NT2/D1 (cell line): Measurements from ENCODE around the gene HOXB6.

ENCODE experiments used
- DNase-seq: peaks from one replicate; pipeline ENCODE4 v3.0.0-alpha.2; 2011; ENCODE audit warnings: low read depth, low spot score
- H3K27me3 ChIP-seq: 2 replicates; pipeline ENCODE4 v1.6.0; 2011; ENCODE audit warnings: mild to moderate bottlenecking; ENCODE audit not compliant: insufficient read length, insufficient read depth
- H3K36me3 ChIP-seq: 2 replicates; pipeline ENCODE4 v1.6.1; 2011; ENCODE audit warnings: mild to moderate bottlenecking, low read length, mixed read lengths; ENCODE audit not compliant: insufficient read depth, insufficient read length
- H3K4me1 ChIP-seq: 2 replicates; pipeline ENCODE4 v1.5.1; 2011; ENCODE audit not compliant: insufficient read depth, insufficient read length
- H3K4me3 ChIP-seq: 2 replicates; pipeline ENCODE4 v1.5.1; 2011; ENCODE audit warnings: low read depth; ENCODE audit not compliant: insufficient read length
- H3K9ac ChIP-seq: 2 replicates; pipeline ENCODE4 v1.6.0; 2011; ENCODE audit warnings: low read depth; ENCODE audit not compliant: insufficient read length
- H3K9me3 ChIP-seq: 2 replicates; pipeline ENCODE4 v1.5.1; 2011; ENCODE audit warnings: mild to moderate bottlenecking, low read length; ENCODE audit not compliant: insufficient read depth
- SUZ12 ChIP-seq: IDR thresholded peaks from 2 replicates; pipeline ENCODE4 v1.6.1; 2011; ENCODE audit not compliant: insufficient read length, insufficient read depth; ENCODE audit errors: extremely low read depth
- YY1 ChIP-seq: IDR thresholded peaks from 2 replicates; pipeline ENCODE4 v1.6.1; 2011; ENCODE audit not compliant: insufficient read length, insufficient read depth
- ZNF274 ChIP-seq: IDR thresholded peaks from 2 replicates; pipeline ENCODE4 v1.6.1; 2011; ENCODE audit warnings: mild to moderate bottlenecking, low read depth, low read length

The HOXB6 gene

GRCh38 chr17:48551596-48552465 lies 53.0 kb downstream of the HOXB6 start:
- peak overlapping the region; percentile 9 for H3K4me3 ChIP-seq
- DNase-seq: no peak
- peaks cover 98% of the 10 kb centered on the region for H3K27me3 ChIP-seq
- no peaks in the 10 kb centered on the region for H3K36me3 ChIP-seq
- TF ChIP-seq YY1 (no peak), SUZ12 (peak; percentile 49), ZNF274 (no peak)
- no peaks in the 10 kb centered on the region for H3K9me3 ChIP-seq
- H3K9ac ChIP-seq: peak overlapping the region; percentile 34
- H3K4me1 ChIP-seq: peaks cover 11% of the 10 kb centered on the region

GRCh38 chr17:48551214-48551555 lies 53.6 kb downstream of the HOXB6 start:
- H3K27me3 ChIP-seq: peaks cover 98% of the 10 kb centered on the region
- H3K36me3 ChIP-seq: no peaks in the 10 kb centered on the region
- no peak overlapping the region for H3K9ac ChIP-seq
- H3K9me3 ChIP-seq: no peaks in the 10 kb centered on the region
- H3K4me3 ChIP-seq: no peak overlapping the region
- H3K4me1 ChIP-seq: peaks cover 14% of the 10 kb centered on the region
- peak; percentile 64 for TF ChIP-seq SUZ12
- TF ChIP-seq ZNF274: no peak
- DNase-seq: no peak

- no peaks in the 10 kb centered on the region for H3K9me3 ChIP-seq
- H3K27me3 ChIP-seq: peaks cover 98% of the 10 kb centered on the region
- H3K4me1 ChIP-seq: peaks cover 14% of the 10 kb centered on the region
- H3K9ac ChIP-seq: peak overlapping the region; percentile 52
- no peak for TF ChIP-seq ZNF274
- TF ChIP-seq YY1: no peak
- TF ChIP-seq SUZ12: peak; percentile 40
- H3K4me3 ChIP-seq: peak overlapping the region; percentile 41
- no peak for DNase-seq
- H3K36me3 ChIP-seq: no peaks in the 10 kb centered on the region
These were observed 54.1 kb downstream of the HOXB6 start for GRCh38 chr17:48550502-48551213.

- H3K27me3 ChIP-seq: peaks cover 100% of the 10 kb centered on the region
- H3K9ac ChIP-seq: no peak overlapping the region
- H3K9me3 ChIP-seq: no peaks in the 10 kb centered on the region
- H3K4me3 ChIP-seq: peak overlapping the region; percentile 41
- DNase-seq: no peak
- TF ChIP-seq ZNF274 (no peak), SUZ12 (no peak), YY1 (no peak)
- H3K4me1 ChIP-seq: peaks cover 14% of the 10 kb centered on the region
- no peaks in the 10 kb centered on the region for H3K36me3 ChIP-seq
These were observed 54.8 kb downstream of the HOXB6 start for GRCh38 chr17:48549914-48550501.

GRCh38 chr17:48549281-48549630 lies 55.5 kb downstream of the HOXB6 start:
- Histone ChIP-seq H3K9me3 (no peaks in the 10 kb centered on the region), H3K4me1 (peaks cover 14% of the 10 kb centered on the region), H3K9ac (no peak overlapping the region), H3K4me3 (no peak overlapping the region), H3K27me3 (peaks cover 100% of the 10 kb centered on the region), H3K36me3 (no peaks in the 10 kb centered on the region)
- no peak for DNase-seq
- TF ChIP-seq SUZ12: no peak
- no peak for TF ChIP-seq ZNF274
- no peak for TF ChIP-seq YY1

GRCh38 chr17:48548523-48549280 lies 56.1 kb downstream of the HOXB6 start:
- no peak for DNase-seq
- no peak overlapping the region for H3K4me3 ChIP-seq
- H3K4me1 ChIP-seq: peaks cover 14% of the 10 kb centered on the region
- H3K36me3 ChIP-seq: no peaks in the 10 kb centered on the region
- H3K9me3 ChIP-seq: no peaks in the 10 kb centered on the region
- H3K9ac ChIP-seq: no peak overlapping the region
- no peak for TF ChIP-seq YY1
- no peak for TF ChIP-seq ZNF274
- TF ChIP-seq SUZ12: no peak
- peaks cover 100% of the 10 kb centered on the region for H3K27me3 ChIP-seq
